ENCODE results near the gene COL13A1. TPM values are rescaled to one million over a fixed set of nuclear protein-coding genes. Genes with fewer than 3 reads are reported as not detected.

Gene COL13A1
- total and polyA plus RNA-seq, 2 of the 8 experiments (the other 6 are each of a cell fraction or from before 2014, with no cell fraction given) = 2.6 to 5.2 TPM

- H3K14ac ChIP-seq (ENCODE audit: insufficient read length) = no peak overlapping the region
- ChIA-PET CTCF (ENCODE audit: partially characterized antibody) (interaction anchor here (0.9 to 12.8 kb wide), 9 partner anchors 14 to 105 kb away, joined by 3 to 128 read pairs (median 3); no protein-coding TSS in a partner anchor), POLR2A (ENCODE audit: partially characterized antibody) (no interaction called here)
- no peak overlapping the region for H3K4ac ChIP-seq (replicated peaks; ENCODE audit: insufficient read length, low read depth, low read length)
- H4K5ac ChIP-seq (ENCODE audit: insufficient read length, low read depth, low read length) = no peak overlapping the region
- H3K27ac ChIP-seq (ENCODE audit: low read depth, low read length) = no peak overlapping the region
- H4K91ac ChIP-seq (replicated peaks; ENCODE audit: insufficient read length, low read length) = no peak overlapping the region
- no peak overlapping the region for H3K56ac ChIP-seq (replicated peaks; ENCODE audit: insufficient read length, low read depth, low read length)
- WGBS, 2 experiments (ENCODE audit: extremely low coverage in 1 of 2, insufficient coverage in 1 of 2, insufficient read length in 1 of 2, insufficient replicate concordance in 2 of 2, low coverage in 1 of 2, low lambda C conversion rate in 2 of 2, missing lambda C conversion rate in 1 of 2) = 85% methylated on average over 8 of the region's 8 CpGs; no CpG with 5 or more reads in 1 of the 2 experiments
- H4K20me1 ChIP-seq (replicated peaks in 1 of 2; ENCODE audit: control insufficient read depth in 1 of 2, insufficient read depth in 2 of 2, low read length in 2 of 2) = no peaks in the 10 kb centered on the region
- no peak overlapping the region for H4K8ac ChIP-seq (ENCODE audit: extremely low read depth, insufficient read depth, low read length)
- peaks cover 0 to 2% (median 0%) of the 10 kb centered on the region in 4 experiments; a peak in 1 of 7 replicates for H3K27me3 ChIP-seq (replicated peaks in 1 of 4; ENCODE audit: control insufficient read depth in 3 of 4, extremely low read depth in 1 of 4, insufficient read depth in 3 of 4, low read length in 3 of 4)
- no peaks in the 10 kb centered on the region for H3K23me2 ChIP-seq (ENCODE audit: low read depth, low read length)
- H3K9me3 ChIP-seq (ENCODE audit: insufficient read depth in 2 of 2, low read depth in 1 of 2, low read length in 1 of 2) = no peaks in the 10 kb centered on the region
- no peak overlapping the region for H2BK120ac ChIP-seq (replicated peaks; ENCODE audit: low read depth, low read length)
- H3K4me1 ChIP-seq (replicated peaks in 1 of 4; ENCODE audit: control insufficient read depth in 3 of 4, insufficient read depth in 4 of 4, low read length in 3 of 4) = peaks cover 7 to 39% (median 28%) of the 10 kb centered on the region in 4 experiments
- H3K4me2 ChIP-seq (ENCODE audit: insufficient read depth in 1 of 2, low read depth in 2 of 2, low read length in 2 of 2) = no peak overlapping the region
- no peak overlapping the region for H3K18ac ChIP-seq (ENCODE audit: extremely low read depth, low read length)
- H3K23ac ChIP-seq (ENCODE audit: insufficient read length) = no peak overlapping the region
- H2AK5ac ChIP-seq (ENCODE audit: low read depth, low read length) = no peak overlapping the region
- peak overlapping the region; percentile 75; the same call in 1 of the 2 replicates for H2BK15ac ChIP-seq (ENCODE audit: low read length)
- H3K4me3 ChIP-seq (ENCODE audit: extremely low read depth in 1 of 4, insufficient read depth in 2 of 4, low read depth in 3 of 4, low read length in 4 of 4) = no peak overlapping the region
- H2AFZ ChIP-seq (ENCODE audit: low read length) = no peak overlapping the region
- H2BK20ac ChIP-seq (ENCODE audit: low read length) = no peak overlapping the region
- no peaks in the 10 kb centered on the region for H3K36me3 ChIP-seq (ENCODE audit: control insufficient read depth in 2 of 4, insufficient read depth in 4 of 4, low read length in 3 of 4)
- H3K79me1 ChIP-seq (ENCODE audit: low read depth, low read length) = peaks cover 2% of the 10 kb centered on the region
- H2BK5ac ChIP-seq (ENCODE audit: low read depth, low read length) = no peak overlapping the region
- no peak for DNase-seq (ENCODE audit: low read depth in 1 of 2, low spot score in 2 of 2)
- no peaks in the 10 kb centered on the region for H3K79me2 ChIP-seq (ENCODE audit: control insufficient read depth in 1 of 2, insufficient read depth in 2 of 2, low read length in 2 of 2)
- H2BK12ac ChIP-seq (ENCODE audit: low read depth, low read length) = no peak overlapping the region
- FAIRE-seq = no peak
- H3K9ac ChIP-seq (replicated peaks in 1 of 4; ENCODE audit: extremely low read depth in 1 of 4, low read depth in 3 of 4, low read length in 3 of 4) = no peak overlapping the region
- no peak for TF ChIP-seq TAF7 (optimal IDR thresholded peaks at IDR 0.05; ENCODE audit: borderline replicate concordance, low read depth, low read length)
- no peak for TF ChIP-seq BRCA1 (IDR thresholded peaks at IDR 0.05; ENCODE audit: low read depth, low read length)
- no peak for TF ChIP-seq BACH1 (IDR thresholded peaks at IDR 0.05; ENCODE audit: low read length)
- TF ChIP-seq EP300 (IDR thresholded peaks at IDR 0.05; ENCODE audit: borderline replicate concordance in 1 of 2, low read depth in 2 of 2, low read length in 2 of 2) = no peak
- TF ChIP-seq CHD2 (IDR thresholded peaks at IDR 0.05; ENCODE audit: low read length) = no peak
- no peak for TF ChIP-seq ZNF274 (IDR thresholded peaks at IDR 0.05; ENCODE audit: borderline replicate concordance, extremely low read depth, low read length)
- TF ChIP-seq EZH2 (IDR thresholded peaks at IDR 0.05; ENCODE audit: low read depth, low read length, severe bottlenecking) = no peak
- TF ChIP-seq BCL11A (IDR thresholded peaks at IDR 0.05; ENCODE audit: low read depth in 2 of 2, low read length in 2 of 2) = no peak
- no peak for TF ChIP-seq HDAC2 (IDR thresholded peaks at IDR 0.05; ENCODE audit: borderline replicate concordance in 1 of 2, low read depth in 2 of 2, low read length in 2 of 2)
- no peak for TF ChIP-seq RXRA (IDR thresholded peaks at IDR 0.05; ENCODE audit: insufficient read depth, low read depth, low read length)
- TF ChIP-seq PHF8 (conservative IDR thresholded peaks at IDR 0.05; ENCODE audit: low read depth, low read length) = no peak
- TF ChIP-seq USF2 (IDR thresholded peaks at IDR 0.05; ENCODE audit: low read length) = no peak
- TF ChIP-seq CHD1 (IDR thresholded peaks at IDR 0.05; ENCODE audit: low read depth, low read length) = no peak
Observed at GRCh38 chr10:69842020-69842419, 40.3 kb downstream of the COL13A1 start.

Data from H1 (cell line).